ENCODE results near the gene COL5A2.

Gene COL5A2

DNA sequence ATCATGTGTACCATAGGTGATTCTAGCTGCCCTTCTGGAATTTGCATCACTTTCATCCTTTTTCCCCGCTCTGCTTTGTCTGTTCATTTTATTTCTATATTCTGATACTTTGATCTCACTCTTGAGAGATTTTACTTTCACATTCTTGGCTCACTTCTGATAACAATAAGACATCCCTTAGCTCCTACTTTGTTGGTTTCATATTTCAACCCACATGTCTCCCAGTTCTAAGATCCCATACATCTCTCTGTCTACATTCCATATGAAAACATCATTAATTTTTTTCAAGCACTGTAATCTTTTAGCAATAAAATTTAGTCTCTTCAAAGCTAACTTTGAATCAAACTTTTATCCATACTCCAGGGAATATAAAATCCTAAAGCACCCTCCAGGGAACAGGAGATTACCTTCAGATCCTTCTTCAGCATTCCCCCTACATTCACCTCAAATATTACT is 129.8 kb downstream of the COL5A2 start:
- no peak for DNase-seq (ENCODE audit: low spot score)

DNA sequence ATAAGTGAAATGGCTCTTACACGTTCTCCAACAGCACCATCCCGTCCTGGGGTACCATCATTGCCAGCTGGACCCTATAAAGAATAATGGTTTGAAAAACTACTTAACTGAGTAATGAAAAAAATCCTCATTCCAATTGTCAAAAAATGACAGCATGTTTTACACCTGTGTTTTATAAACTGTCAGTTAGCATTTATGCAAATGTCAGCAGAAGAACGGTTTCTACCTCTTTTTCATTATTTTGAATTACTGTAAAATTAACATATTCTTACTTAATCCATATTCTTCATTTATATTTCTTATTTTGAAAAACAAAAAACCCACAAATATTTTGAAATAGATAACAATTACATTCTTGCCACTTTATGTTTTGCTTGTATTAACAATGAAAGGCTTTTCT is 131.4 kb downstream of the COL5A2 start:
- no peak for DNase-seq (ENCODE audit: low spot score)

DNA sequence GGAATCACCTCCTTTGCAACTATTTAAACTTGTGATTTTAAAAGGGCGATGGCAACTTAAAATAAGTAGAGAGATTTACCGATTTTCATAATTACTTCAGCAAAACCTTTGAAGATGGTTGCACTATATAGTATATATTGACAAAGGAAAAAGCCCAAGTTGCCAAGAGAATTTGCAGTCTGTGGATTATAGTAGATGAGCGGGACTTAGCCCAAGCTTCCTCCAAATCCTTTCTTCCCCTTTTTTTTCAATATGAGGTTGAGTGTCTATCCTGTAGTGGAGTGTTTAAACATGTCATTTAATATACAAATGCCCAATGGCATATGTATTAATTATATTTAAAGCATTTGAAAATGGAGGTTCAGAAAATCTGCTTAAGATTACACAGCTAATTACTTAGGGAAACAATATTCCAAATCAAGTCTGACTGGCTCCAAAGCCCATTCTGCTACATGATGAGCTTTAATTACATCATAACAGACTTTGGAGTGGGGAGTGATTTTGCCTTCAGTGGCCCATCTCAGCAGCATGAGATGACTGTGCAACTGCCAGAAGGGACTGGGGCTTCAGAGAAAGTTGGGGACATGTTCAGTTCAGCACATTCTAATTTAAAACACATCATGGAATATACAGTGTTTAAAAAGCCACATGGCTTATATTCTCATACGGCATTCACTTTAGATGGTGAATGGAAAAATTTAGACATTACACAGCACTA is 132.2 kb downstream of the COL5A2 start:
- no peak for DNase-seq (ENCODE audit: low spot score)

DNA sequence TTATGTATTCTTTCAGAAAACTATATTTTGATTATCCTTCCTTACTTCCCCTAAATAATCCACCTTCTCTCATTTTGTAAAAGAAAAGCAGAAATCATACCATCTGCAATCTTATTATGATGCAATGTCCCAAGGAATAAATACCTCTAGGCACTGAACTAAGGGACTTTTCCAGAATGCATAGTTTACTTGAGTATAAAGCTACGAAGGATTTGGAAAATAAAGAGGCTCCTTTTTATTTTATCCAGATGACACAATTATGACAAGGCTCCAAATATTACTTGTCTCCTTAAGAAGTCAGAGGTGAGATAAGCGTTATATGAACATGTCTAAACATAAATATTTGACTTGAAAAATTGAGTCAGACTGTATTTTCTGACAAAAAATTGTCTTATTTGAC is 133.2 kb downstream of the COL5A2 start:
- DNase-seq (ENCODE audit: low spot score) = no peak

DNA sequence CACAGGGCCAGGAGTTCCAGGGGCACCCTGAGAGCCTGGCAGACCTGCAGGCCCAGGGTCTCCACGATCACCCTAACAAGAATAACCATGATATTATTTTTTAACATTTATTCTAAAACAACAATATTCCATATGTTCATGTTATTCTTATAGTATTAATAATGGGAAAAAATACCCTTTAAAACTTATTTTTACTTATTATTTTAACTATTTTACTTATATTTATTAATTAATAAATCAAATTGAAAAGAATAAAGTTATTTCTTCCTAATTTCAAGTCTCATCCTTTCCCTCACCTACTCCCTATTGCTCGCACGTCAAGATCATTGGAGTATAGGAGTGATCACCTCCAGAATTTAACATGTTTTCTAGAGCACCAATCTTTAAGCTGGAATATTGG is 133.7 kb downstream of the COL5A2 start:
- no peak for DNase-seq (ENCODE audit: low spot score)

DNA sequence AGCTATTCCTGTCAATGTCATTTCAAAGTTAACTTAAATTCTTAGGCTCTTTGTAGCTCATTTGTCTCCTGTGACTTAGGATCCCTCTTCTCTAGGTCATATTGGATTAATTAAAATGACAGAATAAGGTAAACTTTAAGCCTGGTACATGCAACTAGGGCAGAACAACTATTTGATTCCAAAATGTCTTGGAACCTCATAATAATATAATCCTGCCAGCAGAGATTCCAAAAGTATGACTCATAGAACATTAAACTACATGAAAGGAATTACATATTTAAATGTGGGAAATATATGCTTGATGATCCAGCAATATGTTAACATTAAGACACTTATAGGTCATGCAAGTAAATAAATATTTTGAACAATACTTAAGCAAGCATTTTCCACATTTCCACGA is 142.0 kb downstream of the COL5A2 start:
- no peak for DNase-seq (ENCODE audit: low spot score)

DNA sequence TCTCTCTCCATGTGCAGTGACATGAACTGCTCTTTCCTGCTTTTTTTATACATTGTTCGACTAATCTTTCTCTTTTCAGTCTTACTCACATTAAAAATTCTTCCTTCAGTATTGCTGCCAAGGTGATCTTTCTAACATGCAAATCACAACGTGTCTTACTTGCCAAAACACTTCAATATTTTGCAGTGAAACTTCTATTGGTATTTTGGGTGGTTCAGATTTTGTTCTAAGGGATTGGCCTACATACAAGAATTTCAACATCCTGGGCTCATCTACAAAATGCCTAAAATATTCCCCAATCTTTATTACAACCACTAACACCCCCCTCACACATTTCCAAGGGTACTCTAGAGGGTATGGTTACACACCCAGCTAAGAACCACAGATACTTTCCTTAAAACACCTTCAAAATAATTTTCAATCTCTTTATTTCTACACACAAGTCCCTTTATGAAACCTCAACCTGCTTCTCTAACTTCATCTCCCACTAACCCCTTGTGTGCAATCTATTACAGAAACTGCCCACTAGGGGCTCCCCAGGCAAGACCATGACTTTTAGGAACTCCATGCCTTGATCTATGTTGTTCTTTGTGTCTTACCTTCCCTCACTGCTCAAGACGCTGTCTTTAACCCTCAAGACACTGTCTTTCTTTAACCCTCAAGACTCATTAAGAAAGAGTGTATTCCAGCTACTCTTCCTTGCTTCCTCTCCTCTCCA is 154.5 kb downstream of the COL5A2 start:
- DNase-seq (ENCODE audit: low spot score) = no peak

DNA sequence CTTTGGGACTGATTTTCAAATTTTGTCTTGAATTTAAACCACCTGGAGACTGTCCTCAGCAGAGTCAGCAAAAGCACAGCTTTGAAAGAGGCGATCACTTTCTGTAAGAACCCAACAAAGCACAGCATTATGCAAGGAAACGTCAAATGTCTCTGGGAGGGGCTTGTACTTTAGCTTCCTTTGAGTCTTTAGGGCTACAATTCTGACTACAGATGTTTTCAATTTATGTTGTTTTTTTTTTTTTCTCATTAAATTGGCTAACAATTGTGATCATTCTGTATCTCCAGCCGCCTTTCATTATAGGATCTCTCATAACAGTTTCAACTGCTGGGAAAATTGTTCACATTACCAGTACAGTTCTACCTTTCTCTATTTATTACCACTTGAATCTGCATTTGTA is 157.1 kb downstream of the COL5A2 start:
- no peak for DNase-seq (ENCODE audit: low spot score)

DNA sequence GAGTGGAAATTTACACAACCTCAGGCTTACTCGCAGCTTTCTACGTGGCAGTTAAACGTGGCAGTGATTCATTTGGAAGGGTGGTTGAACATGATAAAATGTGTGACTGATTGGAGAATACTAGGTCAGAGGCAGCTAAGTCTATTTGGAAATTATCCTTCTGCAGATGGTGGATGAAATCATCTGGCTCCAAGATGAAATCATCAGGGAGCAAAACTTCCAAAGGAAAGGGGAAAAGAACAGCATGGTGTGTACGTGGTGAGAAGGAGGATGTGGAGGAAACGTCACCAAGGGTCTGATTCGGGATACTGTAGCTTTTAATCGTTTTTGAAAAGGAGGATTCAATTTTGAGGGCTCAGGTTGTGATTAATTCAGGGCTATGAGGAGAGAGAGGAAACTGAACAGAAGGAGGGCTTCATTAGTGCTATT is 157.5 kb downstream of the COL5A2 start:
- no peak for DNase-seq (ENCODE audit: low spot score)

DNA sequence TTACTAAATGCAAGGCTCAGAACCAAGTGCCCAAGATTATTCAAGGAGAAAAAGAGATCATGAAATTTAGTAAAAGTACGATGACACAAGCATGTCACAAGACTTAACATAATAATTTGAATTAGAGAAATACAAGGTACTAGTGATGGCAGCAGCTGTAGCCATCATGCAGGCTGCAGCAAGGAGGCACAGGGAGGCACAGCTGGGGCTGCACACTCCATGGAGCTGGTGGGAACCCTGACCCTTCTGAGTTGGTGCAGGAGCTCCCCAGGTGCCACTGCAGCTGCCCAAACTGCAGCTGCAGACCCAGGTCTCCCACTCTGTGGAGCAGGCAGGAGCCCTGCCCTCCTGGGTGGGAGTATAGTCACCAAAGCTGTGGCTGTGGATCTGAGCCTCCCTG is 159.4 kb downstream of the COL5A2 start:
- no peak for DNase-seq (ENCODE audit: low spot score)

DNA sequence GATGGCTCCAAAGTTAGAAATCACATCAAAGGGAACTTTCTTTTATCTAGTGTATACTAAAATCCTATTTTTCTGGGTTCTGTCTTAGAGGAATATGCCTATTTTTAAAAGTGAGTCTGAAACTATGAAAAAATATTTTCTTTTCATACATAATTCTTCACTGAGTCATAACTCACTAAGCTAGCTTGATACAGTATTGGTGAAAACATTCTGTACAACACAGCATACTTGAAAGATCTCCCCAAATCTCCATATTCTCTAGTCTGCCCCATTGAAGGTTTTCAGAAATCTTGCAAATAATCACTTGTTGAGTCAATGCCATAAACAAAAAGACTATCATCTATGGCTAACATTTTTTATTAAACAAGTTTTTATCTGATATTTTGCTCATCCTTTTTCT is 160.9 kb downstream of the COL5A2 start:
- no peak for DNase-seq (ENCODE audit: low spot score)

DNA sequence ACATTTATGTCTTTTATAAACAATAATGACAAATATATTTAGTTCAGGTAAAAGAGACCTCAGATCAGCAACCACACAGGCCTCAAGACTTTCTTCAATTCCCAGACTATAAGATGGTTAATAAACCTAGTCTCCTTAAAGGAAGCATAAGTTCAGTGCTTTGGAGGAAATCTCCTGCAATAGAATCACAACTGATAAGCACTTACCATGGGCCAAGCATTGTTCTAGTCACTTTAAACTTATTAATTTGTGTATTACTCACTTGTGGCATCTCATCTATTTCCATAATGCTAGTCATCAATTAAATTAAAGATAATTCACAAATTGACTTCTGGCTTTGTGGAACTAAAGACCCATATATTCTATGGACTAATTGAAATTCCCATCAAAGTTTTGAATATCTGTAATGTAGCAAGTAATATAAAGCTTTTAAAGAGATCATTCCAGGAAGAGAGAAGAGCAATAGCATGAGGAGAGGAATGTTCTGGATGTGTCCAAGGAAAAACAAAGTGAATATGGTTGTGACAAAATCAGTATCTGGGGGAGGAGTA is 163.2 kb downstream of the COL5A2 start:
- no peak for DNase-seq (ENCODE audit: low spot score)

DNA sequence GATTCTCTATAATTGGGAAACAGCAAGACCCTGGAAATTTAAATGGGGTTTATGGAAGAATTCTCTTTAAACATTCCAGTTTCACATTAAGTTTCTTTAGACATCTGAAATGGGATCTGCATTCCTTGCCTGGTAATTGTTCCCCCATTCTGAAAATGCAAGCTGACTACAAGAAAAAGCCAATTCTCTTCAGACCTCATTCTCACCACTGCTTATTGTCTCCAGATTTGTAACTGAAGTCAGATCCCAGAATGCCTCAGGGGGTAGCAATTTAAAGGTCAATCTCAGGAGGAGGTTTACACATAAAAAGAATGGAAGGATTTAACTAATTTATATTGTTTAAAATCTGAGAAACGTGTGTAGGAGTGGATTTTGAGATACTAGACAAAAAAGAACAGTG is 164.2 kb downstream of the COL5A2 start:
- DNase-seq (ENCODE audit: low spot score) = no peak

DNA sequence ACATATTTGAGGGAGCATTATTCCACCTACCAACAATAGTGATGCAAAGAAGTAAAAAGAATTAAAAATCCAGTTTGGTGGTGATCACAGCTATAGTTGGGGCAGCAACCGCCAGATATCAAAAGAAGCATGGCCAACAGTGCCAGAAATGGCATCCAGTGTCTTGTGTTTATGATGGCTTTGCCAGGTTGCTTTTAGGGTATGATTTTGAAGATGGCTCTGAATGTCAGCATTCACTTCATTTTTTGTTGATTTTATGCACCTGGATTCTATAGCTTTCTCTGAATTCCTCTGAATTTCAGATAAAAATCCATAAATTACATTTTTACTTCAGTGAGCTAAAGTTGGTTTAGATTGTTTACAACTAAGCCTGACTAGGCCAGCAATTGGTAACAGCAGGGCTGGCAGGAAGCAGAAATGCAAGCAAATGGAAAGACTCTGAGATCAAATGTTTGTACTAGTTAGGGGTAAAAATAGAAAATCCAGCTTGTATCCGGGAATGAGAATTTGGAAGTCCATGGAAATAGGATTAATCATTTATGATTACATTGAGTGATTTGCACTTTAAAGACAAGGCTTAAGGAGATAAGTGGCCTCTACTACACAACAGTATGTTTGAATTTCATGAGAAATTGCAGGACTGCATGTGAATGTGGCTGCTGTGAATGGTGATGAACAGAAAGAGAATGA is 165.0 kb downstream of the COL5A2 start:
- no peak for DNase-seq (ENCODE audit: low spot score)

DNA sequence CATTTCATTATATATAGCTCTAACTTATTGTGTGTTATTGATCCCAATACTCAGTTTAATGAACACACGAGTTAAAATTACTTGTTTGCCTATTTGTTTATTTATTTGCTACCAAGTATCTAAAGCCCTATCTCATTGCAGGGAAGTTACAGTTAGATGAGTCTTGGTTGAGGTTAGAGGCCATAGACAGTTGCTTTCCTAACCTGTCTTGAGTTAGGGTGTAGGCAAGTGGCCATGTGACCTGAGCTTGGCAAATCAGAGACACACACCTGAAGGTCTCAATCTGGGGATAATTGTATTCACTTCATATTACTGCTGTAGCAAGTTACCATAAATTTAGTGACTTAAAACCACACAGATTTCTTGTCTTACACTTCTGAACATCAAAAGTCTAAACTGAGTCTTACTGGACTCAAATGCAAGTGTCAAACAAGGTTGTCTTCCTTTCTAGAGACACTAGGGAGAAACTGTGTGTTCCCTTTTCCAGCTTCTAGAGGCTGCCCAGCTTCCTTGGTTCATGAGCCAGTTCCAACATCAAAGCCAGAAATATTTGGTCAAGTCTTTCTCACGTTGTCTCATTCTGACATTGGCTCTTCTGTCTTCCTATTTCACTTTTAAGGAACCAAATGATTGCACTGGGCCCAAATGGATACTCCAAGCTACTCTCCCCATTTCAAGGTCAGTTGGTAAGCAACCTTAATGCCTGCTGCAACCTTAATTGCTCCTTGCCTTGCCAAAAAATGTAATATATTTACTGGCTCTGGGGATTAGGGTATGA is 165.7 kb downstream of the COL5A2 start:
- no peak for DNase-seq (ENCODE audit: low spot score)

DNA sequence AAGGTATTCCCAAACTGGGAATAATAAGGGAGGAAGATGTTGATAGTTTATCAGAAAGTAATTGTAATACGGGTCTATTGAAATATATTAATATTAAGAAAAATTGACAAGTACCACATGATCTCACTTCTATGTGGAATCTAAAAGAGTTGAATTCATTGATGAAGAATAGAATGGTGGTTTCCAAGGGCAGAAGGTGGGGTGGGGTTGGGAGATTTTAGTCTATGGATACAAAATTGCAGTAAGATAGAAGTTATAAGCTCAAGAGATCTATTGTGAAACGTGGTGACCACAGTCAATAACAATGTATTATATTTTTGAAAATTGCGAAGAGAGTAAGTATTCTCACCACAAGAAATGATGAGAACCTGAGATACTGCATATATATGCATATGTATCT is 166.5 kb downstream of the COL5A2 start:
- no peak for DNase-seq (ENCODE audit: low spot score)

DNA sequence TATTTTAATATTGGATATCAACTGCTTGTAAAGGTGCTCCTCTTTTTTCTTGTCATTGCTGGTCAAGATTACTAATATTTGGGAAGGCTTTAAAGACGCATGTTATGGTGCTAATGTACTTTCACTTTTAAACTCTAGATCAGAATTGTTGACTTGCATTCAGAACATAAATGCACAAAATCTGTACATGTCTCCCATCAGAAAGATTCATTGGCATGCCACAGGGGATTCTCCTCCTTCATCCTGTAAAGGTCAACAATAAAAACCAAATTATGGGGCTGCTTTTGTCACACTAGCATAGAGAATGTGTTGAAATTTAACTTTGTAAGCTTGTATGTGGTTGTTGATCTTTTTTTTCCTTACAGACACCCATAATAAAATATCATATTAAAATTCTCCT is 167.2 kb downstream of the COL5A2 start:
- DNase-seq (ENCODE audit: low spot score) = no peak

DNA sequence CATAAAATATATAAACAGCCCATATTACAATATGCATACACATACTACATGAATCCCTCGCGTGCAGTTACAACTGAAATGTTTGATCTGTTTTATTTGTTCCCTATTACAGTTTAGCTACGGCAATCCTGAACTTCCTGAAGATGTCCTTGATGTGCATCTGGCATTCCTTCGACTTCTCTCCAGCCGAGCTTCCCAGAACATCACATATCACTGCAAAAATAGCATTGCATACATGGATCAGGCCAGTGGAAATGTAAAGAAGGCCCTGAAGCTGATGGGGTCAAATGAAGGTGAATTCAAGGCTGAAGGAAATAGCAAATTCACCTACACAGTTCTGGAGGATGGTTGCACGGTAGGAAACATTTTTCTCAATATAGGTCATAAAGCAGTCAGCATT is 169.0 kb downstream of the COL5A2 start:
- no peak for DNase-seq (ENCODE audit: low spot score)

DNA sequence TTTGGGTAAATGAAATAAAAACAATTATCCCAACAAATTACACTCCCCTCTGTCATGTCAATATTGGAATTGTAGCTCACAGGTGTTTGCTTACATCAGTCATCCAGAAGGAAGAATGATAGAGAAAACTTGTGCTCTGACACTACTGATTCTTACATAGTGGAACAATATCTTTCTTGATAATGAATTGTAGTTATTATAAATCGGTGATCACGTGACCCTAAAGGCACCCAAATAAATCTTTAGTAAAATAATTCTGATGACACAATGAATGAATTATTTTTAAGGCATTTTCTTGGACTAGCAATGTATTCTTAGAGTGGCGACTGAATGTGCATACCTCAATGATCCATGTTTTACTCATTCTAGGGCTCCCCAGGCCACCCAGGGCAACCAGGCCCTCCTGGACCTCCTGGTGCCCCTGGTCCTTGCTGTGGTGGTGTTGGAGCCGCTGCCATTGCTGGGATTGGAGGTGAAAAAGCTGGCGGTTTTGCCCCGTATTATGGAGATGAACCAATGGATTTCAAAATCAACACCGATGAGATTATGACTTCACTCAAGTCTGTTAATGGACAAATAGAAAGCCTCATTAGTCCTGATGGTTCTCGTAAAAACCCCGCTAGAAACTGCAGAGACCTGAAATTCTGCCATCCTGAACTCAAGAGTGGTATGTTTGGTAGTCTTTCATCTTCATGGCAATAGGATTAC is 170.9 kb downstream of the COL5A2 start:
- no peak for DNase-seq (ENCODE audit: low spot score)

DNA sequence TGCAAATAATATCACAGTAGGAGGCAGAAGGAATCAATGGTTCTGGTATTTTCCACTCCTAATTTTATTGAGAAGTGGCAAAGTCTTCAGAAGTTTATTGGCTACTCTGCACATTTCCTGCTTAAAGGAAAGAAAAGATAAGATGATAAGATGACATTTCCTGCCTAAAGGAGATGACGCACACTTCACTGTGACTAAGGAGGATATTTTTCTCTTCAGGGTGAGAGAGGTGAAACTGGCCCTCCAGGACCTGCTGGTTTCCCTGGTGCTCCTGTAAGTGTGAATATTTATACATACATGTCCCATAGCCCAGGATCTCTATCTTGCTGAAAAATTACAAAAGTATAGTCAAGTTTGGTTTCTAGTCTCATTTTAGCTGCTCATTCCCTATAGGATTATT is 177.5 kb downstream of the COL5A2 start:
- no peak for DNase-seq (ENCODE audit: low spot score)

DNA sequence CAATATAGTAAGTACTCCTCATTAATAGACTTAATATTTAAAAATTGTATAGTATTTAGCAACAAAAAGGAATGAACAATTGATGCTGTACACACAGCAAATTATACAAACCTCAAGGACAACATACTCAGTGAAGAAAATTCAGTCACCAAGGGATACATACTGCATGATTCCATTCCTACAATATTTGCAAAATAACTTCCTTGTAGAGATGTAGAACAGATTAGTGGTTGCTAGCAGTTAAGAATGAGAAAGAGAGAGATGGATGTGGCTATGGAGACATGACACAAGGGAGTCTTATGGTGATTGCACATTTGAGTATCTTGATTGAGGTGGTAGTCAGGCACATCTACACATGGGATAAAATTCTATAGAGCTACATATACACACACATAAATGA is 179.3 kb downstream of the COL5A2 start:
- no peak for DNase-seq (ENCODE audit: low spot score)

DNA sequence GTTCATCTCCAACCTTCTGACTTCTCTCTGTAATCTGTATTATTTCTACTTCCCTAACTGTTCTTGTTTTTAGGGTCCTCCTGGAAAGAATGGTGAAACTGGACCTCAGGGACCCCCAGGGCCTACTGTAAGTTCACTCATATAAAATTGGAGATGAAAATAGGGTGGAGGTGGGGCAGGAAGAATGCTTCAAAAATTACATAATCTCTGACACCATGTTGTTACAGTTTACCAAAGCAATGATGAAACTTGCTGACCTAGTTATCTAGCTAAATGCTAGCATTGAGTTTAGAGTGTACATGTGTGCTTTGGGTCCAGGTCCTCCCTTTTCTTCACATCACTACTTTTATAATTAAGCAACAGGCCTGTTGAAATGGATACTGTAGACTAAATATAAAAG is 182.3 kb downstream of the COL5A2 start:
- no peak for DNase-seq (ENCODE audit: low spot score)

All from ecto neural progenitor cell (in vitro differentiated cells).